Peyer's patch (tissue), 4 donors: Measurements from ENCODE around the gene PDK4. TPM values are rescaled to one million over a fixed set of nuclear protein-coding genes. Genes with fewer than 3 reads are reported as not detected.
A peak's percentile ranks its signal among the peaks of the same experiment; 100 is the strongest.

Experiments used
- DNase-seq, 3 donors: peaks; one replicate each; pipeline ENCODE4 v3.0.0-alpha.2; 2017 to 2019
- H3K27ac ChIP-seq, 4 donors: fragments of 200-600 bp; sonication (generic); one replicate each; pipeline ENCODE4 v1.5.1; 2016 to 2019
- H3K27me3 ChIP-seq, 2 donors: fragments of 200-600 bp; sonication (generic); one replicate each; pipeline ENCODE4 v1.5.1; 2019
- H3K36me3 ChIP-seq, 3 donors: fragments of 200-600 bp; sonication (generic); one replicate each; pipeline ENCODE4 v1.5.1; 2016 to 2019
- H3K4me1 ChIP-seq, 4 donors: fragments of 200-600 bp; sonication (generic); one replicate each; pipeline ENCODE4 v1.5.1; 2016 to 2019
- H3K4me3 ChIP-seq, 4 donors: fragments of 200-600 bp; sonication (generic); 1 replicate in 3 of 4; 2 replicates in 1 of 4; pipeline ENCODE4 v1.5.1; 2016 to 2019; ENCODE audit warnings: mild to moderate bottlenecking in 1 of 4
- H3K9me3 ChIP-seq, 4 donors: fragments of 200-600 bp; sonication (generic); one replicate each; pipeline ENCODE4 v1.5.1; 2016 to 2019; ENCODE audit warnings: mild to moderate bottlenecking in 1 of 4
- POLR2A ChIP-seq, 2 donors: fragments of 450-650 bp; IDR thresholded peaks; one replicate each; pipeline ENCODE4 v1.5.1; 2017; ENCODE audit warnings: antibody characterized with exemption in 2 of 2, mild to moderate bottlenecking in 2 of 2, moderate library complexity in 2 of 2
- total RNA-seq, 4 donors: library from RNA; depleted of rRNA; stranded (reverse); fragments of >200 nt; gene quantifications; one replicate each; pipeline ENCODE4 v1.1.0, GENCODE V29; 2016
- TF ChIP-seq, protein P1 (sequence below), 6 experiments: fragments of 450-650 bp in 4 of 6; fragments of 200-600 bp in 2 of 6; sonication (generic) in 1 of 6; IDR thresholded peaks; one replicate each; pipeline ENCODE4 v1.5.1; 2017 to 2019; ENCODE audit warnings: antibody characterized with exemption in 6 of 6, mild to moderate bottlenecking in 3 of 6, moderate library complexity in 1 of 6

PDK4 gene
- total RNA-seq, 4 donors from 2014 or later = 130 to 664 (median 240) TPM

DNA sequence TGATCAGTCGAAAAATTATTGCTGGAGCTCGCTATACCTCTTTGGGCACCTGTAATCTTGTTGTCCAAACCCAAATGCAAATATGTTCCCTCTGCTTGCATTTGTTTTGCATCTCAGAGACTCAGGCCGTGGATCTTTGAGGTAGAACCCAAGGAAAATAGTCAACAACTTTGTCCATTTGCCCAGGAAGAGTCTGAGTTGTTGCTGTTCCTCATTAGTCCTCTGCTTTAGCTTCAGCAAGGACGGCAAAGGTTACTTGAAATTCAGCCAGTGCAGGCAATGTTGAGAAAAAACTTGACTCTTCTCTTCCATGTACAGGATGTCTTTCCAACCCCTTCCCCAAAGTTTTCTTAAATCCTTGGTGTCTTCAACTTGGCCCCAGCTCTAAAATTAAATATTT, 45.8 kb downstream of the PDK4 start:
- Histone ChIP-seq H3K4me3 (peak overlapping the region in 1 of 4 donors; percentile 13), H3K27me3 (no peaks in the 10 kb centered on the region), H3K27ac (peak overlapping the region; percentile 50 to 97 (median 86)), H3K9me3 (no peaks in the 10 kb centered on the region), H3K36me3 (no peaks in the 10 kb centered on the region), H3K4me1 (peaks cover 0 to 45% (median 11%) of the 10 kb centered on the region in 4 donors)
- no peak for DNase-seq
- TF ChIP-seq, protein P1, sequence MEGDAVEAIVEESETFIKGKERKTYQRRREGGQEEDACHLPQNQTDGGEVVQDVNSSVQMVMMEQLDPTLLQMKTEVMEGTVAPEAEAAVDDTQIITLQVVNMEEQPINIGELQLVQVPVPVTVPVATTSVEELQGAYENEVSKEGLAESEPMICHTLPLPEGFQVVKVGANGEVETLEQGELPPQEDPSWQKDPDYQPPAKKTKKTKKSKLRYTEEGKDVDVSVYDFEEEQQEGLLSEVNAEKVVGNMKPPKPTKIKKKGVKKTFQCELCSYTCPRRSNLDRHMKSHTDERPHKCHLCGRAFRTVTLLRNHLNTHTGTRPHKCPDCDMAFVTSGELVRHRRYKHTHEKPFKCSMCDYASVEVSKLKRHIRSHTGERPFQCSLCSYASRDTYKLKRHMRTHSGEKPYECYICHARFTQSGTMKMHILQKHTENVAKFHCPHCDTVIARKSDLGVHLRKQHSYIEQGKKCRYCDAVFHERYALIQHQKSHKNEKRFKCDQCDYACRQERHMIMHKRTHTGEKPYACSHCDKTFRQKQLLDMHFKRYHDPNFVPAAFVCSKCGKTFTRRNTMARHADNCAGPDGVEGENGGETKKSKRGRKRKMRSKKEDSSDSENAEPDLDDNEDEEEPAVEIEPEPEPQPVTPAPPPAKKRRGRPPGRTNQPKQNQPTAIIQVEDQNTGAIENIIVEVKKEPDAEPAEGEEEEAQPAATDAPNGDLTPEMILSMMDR (IDR thresholded peaks at IDR 0.05) = no peak
- TF ChIP-seq POLR2A (IDR thresholded peaks at IDR 0.05) = no peak

DNA sequence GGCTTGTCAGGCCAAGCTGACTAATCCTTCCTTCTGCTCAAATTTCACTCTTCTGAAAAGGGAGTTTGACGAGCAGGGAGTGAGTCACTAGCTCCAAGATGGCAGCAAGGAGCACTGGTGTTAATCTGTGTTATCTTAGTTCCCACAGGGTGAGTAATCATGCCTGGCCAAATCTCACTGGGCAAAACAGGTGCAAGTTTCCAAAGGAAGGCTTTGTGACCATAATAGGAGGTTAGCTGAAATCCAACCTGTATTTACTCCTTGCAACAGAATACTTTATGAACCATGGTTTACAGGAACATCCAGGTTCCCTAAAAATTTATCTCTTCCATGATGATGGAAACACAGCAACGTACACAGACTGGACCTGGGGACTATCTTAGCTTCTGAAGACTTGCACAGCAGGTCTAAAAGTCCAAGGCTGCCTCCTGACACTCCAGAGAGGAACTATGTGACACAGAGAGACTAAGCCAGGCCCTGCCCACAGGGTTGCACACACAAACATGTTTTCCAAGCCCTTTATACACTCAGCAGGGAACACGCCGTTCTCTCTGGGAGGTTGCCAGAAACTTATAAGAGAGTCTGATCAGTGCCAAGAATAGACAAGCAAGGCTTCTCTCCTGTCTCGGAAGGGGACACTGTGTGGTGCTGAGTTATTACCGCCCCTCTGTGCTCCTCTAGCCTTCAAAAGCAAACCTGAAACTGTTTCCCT, 46.3 kb downstream of the PDK4 start:
- TF ChIP-seq POLR2A (IDR thresholded peaks at IDR 0.05) = peak; percentile 56 to 87
- TF ChIP-seq, protein P1 (IDR thresholded peaks at IDR 0.05) = peak in 1 of 6 experiments; percentile 11
- Histone ChIP-seq H3K4me1 (peaks cover 0 to 48% (median 11%) of the 10 kb centered on the region in 4 donors), H3K27me3 (no peaks in the 10 kb centered on the region), H3K9me3 (no peaks in the 10 kb centered on the region), H3K36me3 (no peaks in the 10 kb centered on the region), H3K4me3 (peak overlapping the region in 2 of 4 donors; percentile 19 to 24), H3K27ac (peak overlapping the region; percentile 50 to 97 (median 86))
- DNase-seq = peak; percentile 47 to 96 (median 82)

DNA sequence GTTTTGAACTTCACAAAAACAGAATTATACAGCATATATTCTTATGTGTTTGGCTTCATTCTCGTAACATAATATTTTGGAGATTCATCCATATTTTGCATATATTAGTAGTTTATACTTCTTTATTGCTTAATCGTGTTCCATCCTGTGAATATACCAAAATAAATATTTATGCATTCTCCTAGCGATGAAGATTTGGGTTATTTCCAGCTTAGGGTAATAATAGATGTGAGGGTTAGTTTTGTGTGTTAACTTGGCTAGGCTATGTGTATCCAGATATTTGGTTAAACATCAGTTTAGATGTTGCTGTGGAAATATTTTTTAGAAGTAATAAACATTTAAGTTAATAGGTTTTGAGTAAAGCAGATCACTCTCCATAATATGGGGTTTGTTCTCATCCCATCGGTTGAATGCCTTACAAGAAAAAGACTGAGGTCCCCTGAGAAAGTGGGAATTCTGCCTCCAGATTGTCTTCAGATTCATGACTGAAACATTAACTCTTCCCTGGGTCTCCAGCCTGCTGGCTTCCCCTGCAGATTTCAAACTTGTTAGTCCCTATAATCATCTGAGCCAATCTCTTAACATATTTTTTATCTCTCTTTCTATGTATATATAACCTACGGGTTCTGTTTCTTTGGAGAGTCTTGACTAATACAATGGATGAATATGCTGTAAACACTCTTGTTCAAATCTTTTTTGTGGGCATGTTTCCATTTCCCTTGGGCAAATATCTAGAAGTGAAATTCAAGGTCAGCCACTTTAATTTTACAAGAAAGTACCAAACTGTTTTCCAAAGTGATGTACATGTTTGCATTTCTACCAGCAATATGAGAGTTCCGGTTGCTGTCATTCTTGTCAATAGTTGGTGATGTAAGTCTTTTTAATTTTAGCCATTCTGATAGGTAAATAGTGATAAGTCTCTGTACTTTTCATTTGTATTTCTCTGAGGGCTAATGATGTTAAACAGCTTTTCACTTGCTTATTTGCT, 48.7 kb downstream of the PDK4 start:
- H3K4me1 ChIP-seq = peaks cover 0 to 58% (median 11%) of the 10 kb centered on the region in 4 donors
- TF ChIP-seq, protein P1 (IDR thresholded peaks at IDR 0.05) = no peak
- no peak for TF ChIP-seq POLR2A (IDR thresholded peaks at IDR 0.05)
- no peak for DNase-seq

DNA sequence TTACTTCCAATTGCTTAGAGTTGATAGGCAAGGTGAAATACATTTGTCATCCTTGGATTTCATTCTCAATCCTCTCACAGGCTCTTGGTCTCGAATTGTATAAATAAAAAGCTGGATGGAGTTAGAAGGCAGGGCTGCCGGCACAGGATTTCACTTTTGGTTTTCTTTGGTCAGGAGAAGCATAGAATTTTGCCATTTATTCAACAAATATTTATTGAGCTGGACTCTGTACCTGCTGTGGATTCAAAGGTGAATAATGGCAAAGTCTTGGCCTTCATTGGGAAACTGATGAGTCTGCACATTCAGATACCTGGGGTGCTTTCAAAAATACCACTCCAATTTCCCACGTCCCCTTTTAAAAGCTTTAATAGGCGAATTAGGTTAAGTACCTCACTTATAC, 49.7 kb downstream of the PDK4 start:
- H3K9me3 ChIP-seq = no peaks in the 10 kb centered on the region
- no peaks in the 10 kb centered on the region for H3K27me3 ChIP-seq
- H3K36me3 ChIP-seq = no peaks in the 10 kb centered on the region
- peak overlapping the region in 3 of 4 donors; percentile 25 to 97 (median 95) for H3K27ac ChIP-seq
- no peak for DNase-seq
- no peak for TF ChIP-seq POLR2A (IDR thresholded peaks at IDR 0.05)
- TF ChIP-seq, protein P1 (IDR thresholded peaks at IDR 0.05) = no peak
- H3K4me1 ChIP-seq = peaks cover 0 to 58% (median 11%) of the 10 kb centered on the region in 4 donors
- no peak overlapping the region for H3K4me3 ChIP-seq

More for the DNA sequence above, 48.7 kb downstream of the PDK4 start:
- no peaks in the 10 kb centered on the region for H3K36me3 ChIP-seq
- H3K27ac ChIP-seq = peak overlapping the region in 3 of 4 donors; percentile 25 to 97 (median 95)
- H3K27me3 ChIP-seq = no peaks in the 10 kb centered on the region
- no peaks in the 10 kb centered on the region for H3K9me3 ChIP-seq
- H3K4me3 ChIP-seq = no peak overlapping the region

- H3K4me3 ChIP-seq = peak overlapping the region in 2 of 4 donors; percentile 8 to 26
- no peak for DNase-seq
- H3K4me1 ChIP-seq = peaks cover 0 to 49% (median 9%) of the 10 kb centered on the region in 4 donors
These were observed 50.6 kb downstream of the PDK4 start for GRCh38 chr7:95545673-95546072.

More at GRCh38 chr7:95545673-95546072, 50.6 kb downstream of the PDK4 start:
- Histone ChIP-seq H3K27me3 (no peaks in the 10 kb centered on the region), H3K36me3 (no peaks in the 10 kb centered on the region), H3K27ac (peak overlapping the region in 3 of 4 donors; percentile 67 to 97 (median 95)), H3K9me3 (no peaks in the 10 kb centered on the region)
- TF ChIP-seq, protein P1 (IDR thresholded peaks at IDR 0.05) = no peak
- TF ChIP-seq POLR2A (IDR thresholded peaks at IDR 0.05) = no peak
